LNCAP (cell line): ENCODE data around the gene EDDM3A.

ENCODE experiments used
- TF ChIP-seq, protein P1 (sequence below): fragments of 450-650 bp; IDR thresholded peaks from 2 replicates; pipeline ENCODE4 v1.5.1; 2017; ENCODE audit warnings: mild to moderate bottlenecking

Gene EDDM3A

DNA sequence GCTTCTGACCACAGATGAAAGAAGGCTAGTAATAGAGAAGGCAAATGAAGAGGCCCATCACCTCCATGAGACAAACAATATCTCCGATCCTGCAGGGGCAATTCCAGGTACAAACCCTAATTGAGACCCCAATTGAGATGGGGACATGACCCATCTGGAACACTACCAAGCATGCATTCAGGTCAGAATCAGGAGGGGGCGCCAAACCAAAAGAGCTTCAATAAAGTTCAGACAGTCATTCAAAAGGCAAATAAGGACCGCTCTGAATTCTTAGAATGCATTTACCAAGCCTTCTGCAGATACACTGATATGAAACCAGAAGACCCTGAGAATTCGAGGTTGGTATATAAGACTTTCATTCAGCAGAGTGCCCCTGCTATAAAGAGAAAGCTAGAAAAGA lies 12.3 kb downstream of the EDDM3A start:
- TF ChIP-seq, protein P1, sequence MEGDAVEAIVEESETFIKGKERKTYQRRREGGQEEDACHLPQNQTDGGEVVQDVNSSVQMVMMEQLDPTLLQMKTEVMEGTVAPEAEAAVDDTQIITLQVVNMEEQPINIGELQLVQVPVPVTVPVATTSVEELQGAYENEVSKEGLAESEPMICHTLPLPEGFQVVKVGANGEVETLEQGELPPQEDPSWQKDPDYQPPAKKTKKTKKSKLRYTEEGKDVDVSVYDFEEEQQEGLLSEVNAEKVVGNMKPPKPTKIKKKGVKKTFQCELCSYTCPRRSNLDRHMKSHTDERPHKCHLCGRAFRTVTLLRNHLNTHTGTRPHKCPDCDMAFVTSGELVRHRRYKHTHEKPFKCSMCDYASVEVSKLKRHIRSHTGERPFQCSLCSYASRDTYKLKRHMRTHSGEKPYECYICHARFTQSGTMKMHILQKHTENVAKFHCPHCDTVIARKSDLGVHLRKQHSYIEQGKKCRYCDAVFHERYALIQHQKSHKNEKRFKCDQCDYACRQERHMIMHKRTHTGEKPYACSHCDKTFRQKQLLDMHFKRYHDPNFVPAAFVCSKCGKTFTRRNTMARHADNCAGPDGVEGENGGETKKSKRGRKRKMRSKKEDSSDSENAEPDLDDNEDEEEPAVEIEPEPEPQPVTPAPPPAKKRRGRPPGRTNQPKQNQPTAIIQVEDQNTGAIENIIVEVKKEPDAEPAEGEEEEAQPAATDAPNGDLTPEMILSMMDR, result peak; percentile 8; the same call in 1 of the 2 replicates

DNA sequence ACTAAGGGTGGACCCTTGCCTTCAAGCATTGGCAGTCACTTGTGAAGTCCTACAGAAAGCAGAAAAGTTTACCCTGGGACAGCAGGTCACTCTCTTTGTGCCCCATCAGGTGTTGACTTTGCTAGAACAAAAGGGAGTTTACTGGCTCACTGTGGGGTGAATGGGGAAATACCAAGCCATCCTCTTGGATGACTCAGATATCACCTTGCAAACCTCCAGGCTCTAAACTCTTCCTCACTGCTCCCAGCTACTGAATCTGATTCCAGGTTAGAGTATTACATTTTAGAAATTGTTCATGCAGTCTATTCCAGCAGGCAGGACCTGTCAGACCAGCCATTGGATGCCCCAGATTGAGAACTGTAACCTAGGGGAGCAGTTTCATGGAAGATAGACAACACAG lies 15.3 kb downstream of the EDDM3A start:
- TF ChIP-seq, protein P1, result no peak

DNA sequence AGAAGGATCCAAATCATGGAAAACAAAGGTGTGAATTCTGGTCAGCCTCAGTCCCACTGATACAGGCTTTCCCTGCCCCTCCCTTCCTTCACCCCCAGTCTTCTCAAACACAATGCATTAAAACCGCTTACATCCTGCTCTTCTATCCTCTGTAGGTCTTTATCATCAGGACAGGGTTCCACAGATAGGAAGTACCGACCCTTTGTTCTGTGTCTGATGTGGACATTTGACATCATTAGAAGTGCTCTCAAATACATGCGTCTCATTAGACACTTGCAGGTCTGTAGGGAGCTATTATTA lies 22.9 kb downstream of the EDDM3A start:
- TF ChIP-seq, protein P1, result no peak

DNA sequence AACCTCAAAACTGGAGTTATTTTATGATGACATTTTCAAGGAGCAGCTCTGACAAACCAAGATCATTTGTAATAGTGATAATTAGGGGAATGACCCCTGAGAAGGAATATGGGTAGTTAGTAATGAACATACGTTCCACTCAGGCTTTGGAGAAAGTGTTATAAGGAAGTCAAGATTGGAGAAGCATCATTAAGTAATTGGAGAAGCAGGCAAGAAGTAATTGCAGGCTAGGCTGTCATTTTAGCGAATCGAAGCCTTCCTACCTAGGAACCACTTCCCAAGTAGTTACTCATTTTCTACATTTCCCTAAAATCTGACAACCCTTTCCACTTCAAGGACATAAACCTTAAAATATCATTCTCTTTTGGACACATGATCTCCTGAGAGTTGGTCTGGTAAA lies 23.7 kb downstream of the EDDM3A start:
- TF ChIP-seq, protein P1, result no peak

DNA sequence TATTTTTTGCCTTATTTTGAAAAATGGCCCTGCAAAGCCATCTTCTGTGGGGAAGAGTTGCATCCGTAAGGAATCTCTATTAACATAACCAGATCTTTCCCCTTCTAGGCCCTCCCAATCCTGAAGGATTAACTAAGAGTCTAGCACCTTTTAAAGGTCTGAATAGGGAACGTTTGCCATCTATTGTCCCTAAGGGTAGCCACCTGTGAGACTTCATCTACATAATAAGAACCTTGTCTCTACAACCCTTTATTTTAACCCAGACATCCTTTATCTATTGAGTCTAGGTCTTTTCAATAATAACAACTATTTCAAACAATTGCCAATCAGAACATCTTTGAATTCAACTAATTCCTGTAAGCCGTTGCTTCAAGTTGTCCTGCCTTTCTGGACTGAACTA lies 27.0 kb downstream of the EDDM3A start:
- TF ChIP-seq, protein P1, result no peak

DNA sequence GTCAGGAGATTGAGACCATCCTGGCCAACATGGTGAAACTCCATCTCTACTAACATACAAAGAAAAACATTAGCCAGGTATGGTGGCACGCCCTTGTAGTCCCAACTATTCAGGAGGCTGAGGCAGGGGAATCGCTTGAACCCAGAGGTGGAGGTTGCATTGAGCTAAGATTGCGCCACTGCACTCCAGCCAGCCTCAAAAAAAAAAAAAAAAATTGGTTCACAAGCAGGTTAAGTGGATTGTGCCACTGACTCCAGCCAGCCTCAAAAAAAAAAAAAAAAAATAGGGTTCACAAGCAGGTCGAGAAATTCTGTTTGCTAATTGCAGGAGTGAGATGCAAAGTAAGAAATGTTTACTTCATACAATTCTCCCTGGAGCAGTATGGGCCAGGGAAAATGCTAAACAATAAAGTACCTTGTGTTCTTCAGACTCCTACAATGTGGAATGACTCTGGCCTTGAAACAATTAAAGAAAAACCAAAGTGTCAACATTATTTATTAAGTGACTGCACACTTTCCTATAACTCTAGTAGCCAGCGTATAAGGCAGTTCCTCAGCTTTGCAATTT lies 28.7 kb downstream of the EDDM3A start:
- TF ChIP-seq, protein P1, result no peak

DNA sequence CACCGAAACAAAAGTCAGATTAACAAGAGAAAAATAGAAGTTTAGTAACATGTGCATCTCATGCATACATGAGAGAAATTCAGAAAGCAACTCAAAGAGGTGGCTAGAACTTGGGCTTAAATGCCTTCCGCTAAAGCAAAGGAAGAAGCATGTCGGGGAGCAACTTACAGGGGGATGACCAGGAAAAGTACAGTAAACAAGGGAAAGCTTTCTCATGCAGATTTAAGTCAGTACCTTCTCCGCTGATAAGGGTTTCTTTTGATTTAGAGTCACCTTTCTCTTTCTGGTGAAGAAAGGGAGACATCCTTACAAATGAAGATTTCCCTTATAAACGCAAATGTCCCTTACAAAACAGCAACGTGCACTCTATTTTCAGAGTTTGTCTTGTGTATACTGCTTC lies 29.4 kb downstream of the EDDM3A start:
- TF ChIP-seq, protein P1, result no peak

DNA sequence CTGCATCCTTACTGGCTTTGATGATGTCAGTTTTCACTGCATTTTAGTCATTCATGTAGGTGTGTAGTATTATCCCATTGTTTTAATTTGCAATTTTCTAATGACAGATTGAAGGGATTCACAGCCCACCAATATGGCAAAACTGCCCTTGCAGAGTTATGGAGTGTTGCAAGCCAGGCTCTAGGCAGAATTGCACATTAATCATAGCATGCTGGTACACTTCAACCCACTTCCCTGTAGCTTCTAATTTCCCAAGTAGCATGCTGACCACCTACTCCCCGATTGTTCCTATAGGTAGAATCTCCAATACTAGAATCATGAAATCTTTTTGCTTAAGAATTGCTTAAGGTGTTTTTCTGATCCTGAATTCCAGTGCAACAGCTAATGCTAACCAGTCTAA lies 30.2 kb downstream of the EDDM3A start:
- TF ChIP-seq, protein P1, result no peak
